HepG2 (cell line): ENCODE data around the gene CNNM3. TPM values are rescaled to one million over a fixed set of nuclear protein-coding genes. Genes with fewer than 3 reads are reported as not detected.

Experiments
- CBX1 ChIP-seq: IDR thresholded peaks from one replicate; pipeline ENCODE4 v1.6.1; 2016; ENCODE audit warnings: antibody characterized with exemption, low read depth
- GABPB1 ChIP-seq: IDR thresholded peaks from 2 replicates; pipeline ENCODE4 v1.6.1; 2016; ENCODE audit warnings: mild to moderate bottlenecking, missing genetic modification reagents, moderate library complexity, missing compliant biosample characterization
- KLF12 ChIP-seq: sonication (generic); formaldehyde crosslinking; IDR thresholded peaks from 2 replicates; pipeline ENCODE4 v1.4.0; 2020; ENCODE audit warnings: missing genetic modification reagents, borderline replicate concordance
- LCORL ChIP-seq, 2 experiments: fragments of 450-650 bp in 1 of 2; sonication (generic) in 1 of 2; formaldehyde crosslinking in 1 of 2; IDR thresholded peaks; 2 replicates each; pipeline versions ENCODE4 v1.5.0 to v1.6.1; 2017 to 2020; ENCODE audit warnings: antibody characterized with exemption in 1 of 2, missing genetic modification reagents in 1 of 2
- NFAT5 ChIP-seq: sonication (generic); formaldehyde crosslinking; IDR thresholded peaks from 2 replicates; pipeline ENCODE4 v1.4.0; 2020; ENCODE audit warnings: missing genetic modification reagents
- SAP130 ChIP-seq: IDR thresholded peaks from 2 replicates; pipeline ENCODE4 v1.6.1; 2016; ENCODE audit warnings: low read depth
- TAF15 ChIP-seq: fragments of 200-400 bp; formaldehyde crosslinking; IDR thresholded peaks from one replicate; pipeline ENCODE4 v1.6.1; 2018; ENCODE audit warnings: mild to moderate bottlenecking, low read depth, low read length; ENCODE audit not compliant: poor library complexity, severe bottlenecking
- TMF1 ChIP-seq: sonication (generic); formaldehyde crosslinking; IDR thresholded peaks from 2 replicates; pipeline ENCODE4 v1.8.1; 2022; ENCODE audit warnings: low read depth, missing genetic modification reagents
- ZBTB10 ChIP-seq: sonication (generic); formaldehyde crosslinking; IDR thresholded peaks from 2 replicates; pipeline ENCODE4 v1.4.0; 2020; ENCODE audit warnings: missing genetic modification reagents, borderline replicate concordance
- ZFX ChIP-seq: sonication (generic); formaldehyde crosslinking; IDR thresholded peaks from 2 replicates; pipeline ENCODE4 v1.4.0; 2020; ENCODE audit warnings: mild to moderate bottlenecking, low read depth, missing genetic modification reagents, moderate library complexity
- ZNF441 ChIP-seq: sonication (generic); formaldehyde crosslinking; IDR thresholded peaks from 2 replicates; pipeline ENCODE4 v1.7.0; 2021; ENCODE audit warnings: missing genetic modification reagents, borderline replicate concordance
- ZNF614 ChIP-seq: IDR thresholded peaks from 2 replicates; pipeline ENCODE4 v1.6.1; 2018; ENCODE audit warnings: missing biosample characterization, missing genetic modification reagents, inconsistent platforms, borderline replicate concordance
- ZNF879 ChIP-seq: sonication (generic); formaldehyde crosslinking; IDR thresholded peaks from 2 replicates; pipeline ENCODE4 v1.8.1; 2023; ENCODE audit warnings: missing genetic modification reagents
- polyA plus RNA-seq, 8 experiments: library from polyadenylated mRNA; depleted of rRNA in 3 of 8; stranded (reverse) in 7 of 8; unstranded in 1 of 8; fragments of >200 nt; fragmentation: Illumina TruSeq in 4 of 8; extraction: Trizol in 4 of 8; gene quantifications; 2 replicates each; pipeline versions ENCODE4 v1.2.1 to v1.2.3, GENCODE V29; 2011 to 2016; ENCODE audit warnings: low read depth in 4 of 8, missing spikeins in 1 of 8, mixed read lengths in 1 of 8; ENCODE audit not compliant: insufficient read depth in 1 of 8
- total RNA-seq, 5 experiments: library from RNA; depleted of rRNA; stranded (reverse); fragments of >200 nt; fragmentation: Illumina TruSeq; extraction: Trizol; gene quantifications; 2 replicates each; pipeline ENCODE4 v1.2.3, GENCODE V29; 2016; ENCODE audit warnings: low read depth in 1 of 5
- TF ChIP-seq, protein P1 (sequence below): sonication (generic); formaldehyde crosslinking; IDR thresholded peaks from 2 replicates; pipeline ENCODE4 v1.9.0; 2022; ENCODE audit warnings: low read depth, missing genetic modification reagents
- TF ChIP-seq, protein P2 (sequence below): sonication (generic); formaldehyde crosslinking; IDR thresholded peaks from 2 replicates; pipeline ENCODE4 v1.4.0; 2020; ENCODE audit warnings: mild to moderate bottlenecking, missing genetic modification reagents

CNNM3 gene
- total and polyA plus RNA-seq, 2 of the 13 experiments (the other 11 are each of a cell fraction or from before 2014, with no cell fraction given): 21.2 to 27.9 TPM

- TF ChIP-seq NFAT5 (CRISPR knock-in tag) (no peak), LCORL (IDR thresholded peaks at IDR 0.05) (no peak), LCORL (CRISPR knock-in tag; IDR thresholded peaks at IDR 0.05) (peak; percentile 40), CBX1 (no peak), ZBTB10 (CRISPR knock-in tag) (peak; percentile 24; the same call in 1 of the 2 replicates), ZNF614 (CRISPR knock-in tag) (0 out of 2 replicates have a peak, but pooled peaks have one; percentile 5), ZFX (CRISPR knock-in tag) (peak; percentile 41), ZNF441 (CRISPR knock-in tag) (no peak), GABPB1 (peak; percentile 66), ZNF879 (0 out of 2 replicates have a peak, but pooled peaks have one; percentile 34), SAP130 (CRISPR knock-in tag) (peak; percentile 79), TMF1 (peak; percentile 51; the same call in 1 of the 2 replicates), TAF15 (peak; percentile 22), KLF12 (CRISPR knock-in tag) (no peak)
- TF ChIP-seq, protein P1, sequence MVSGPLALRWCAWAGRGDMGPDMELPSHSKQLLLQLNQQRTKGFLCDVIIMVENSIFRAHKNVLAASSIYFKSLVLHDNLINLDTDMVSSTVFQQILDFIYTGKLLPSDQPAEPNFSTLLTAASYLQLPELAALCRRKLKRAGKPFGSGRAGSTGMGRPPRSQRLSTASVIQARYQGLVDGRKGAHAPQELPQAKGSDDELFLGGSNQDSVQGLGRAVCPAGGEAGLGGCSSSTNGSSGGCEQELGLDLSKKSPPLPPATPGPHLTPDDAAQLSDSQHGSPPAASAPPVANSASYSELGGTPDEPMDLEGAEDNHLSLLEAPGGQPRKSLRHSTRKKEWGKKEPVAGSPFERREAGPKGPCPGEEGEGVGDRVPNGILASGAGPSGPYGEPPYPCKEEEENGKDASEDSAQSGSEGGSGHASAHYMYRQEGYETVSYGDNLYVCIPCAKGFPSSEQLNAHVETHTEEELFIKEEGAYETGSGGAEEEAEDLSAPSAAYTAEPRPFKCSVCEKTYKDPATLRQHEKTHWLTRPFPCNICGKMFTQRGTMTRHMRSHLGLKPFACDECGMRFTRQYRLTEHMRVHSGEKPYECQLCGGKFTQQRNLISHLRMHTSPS (CRISPR knock-in tag): 0 out of 2 replicates have a peak, but pooled peaks have one; percentile 18
- TF ChIP-seq, protein P2, sequence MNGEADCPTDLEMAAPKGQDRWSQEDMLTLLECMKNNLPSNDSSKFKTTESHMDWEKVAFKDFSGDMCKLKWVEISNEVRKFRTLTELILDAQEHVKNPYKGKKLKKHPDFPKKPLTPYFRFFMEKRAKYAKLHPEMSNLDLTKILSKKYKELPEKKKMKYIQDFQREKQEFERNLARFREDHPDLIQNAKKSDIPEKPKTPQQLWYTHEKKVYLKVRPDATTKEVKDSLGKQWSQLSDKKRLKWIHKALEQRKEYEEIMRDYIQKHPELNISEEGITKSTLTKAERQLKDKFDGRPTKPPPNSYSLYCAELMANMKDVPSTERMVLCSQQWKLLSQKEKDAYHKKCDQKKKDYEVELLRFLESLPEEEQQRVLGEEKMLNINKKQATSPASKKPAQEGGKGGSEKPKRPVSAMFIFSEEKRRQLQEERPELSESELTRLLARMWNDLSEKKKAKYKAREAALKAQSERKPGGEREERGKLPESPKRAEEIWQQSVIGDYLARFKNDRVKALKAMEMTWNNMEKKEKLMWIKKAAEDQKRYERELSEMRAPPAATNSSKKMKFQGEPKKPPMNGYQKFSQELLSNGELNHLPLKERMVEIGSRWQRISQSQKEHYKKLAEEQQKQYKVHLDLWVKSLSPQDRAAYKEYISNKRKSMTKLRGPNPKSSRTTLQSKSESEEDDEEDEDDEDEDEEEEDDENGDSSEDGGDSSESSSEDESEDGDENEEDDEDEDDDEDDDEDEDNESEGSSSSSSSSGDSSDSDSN (CRISPR knock-in tag): peak; percentile 80; the same call in 1 of the 2 replicates
Observed at GRCh38 chr2:96869822-96870625, 54.0 kb downstream of the CNNM3 start, which contains the start of gene SEMA4C (continued).
